ENCODE data around the gene FOXE3. TPM values are rescaled to one million over a fixed set of nuclear protein-coding genes. Genes with fewer than 3 reads are reported as not detected.

The FOXE3 gene
- total RNA-seq (not detected), polyA plus RNA-seq (ENCODE audit: insufficient read depth, low read depth, low replicate concordance) (0.19 TPM)
- long read RNA-seq, donor 1, result 0 reads
- long read RNA-seq, donor 2, result 0 reads
- long read RNA-seq, donor 3, result 0 reads
- long read RNA-seq, donor 4, result 0 reads
- long read RNA-seq, donor 5, result 0 reads
- long read RNA-seq, donor 6, result 0 reads
- long read RNA-seq, donor 7, result 0 reads
- long read RNA-seq, donor 8, partial matches to known transcripts, result 0 of 1 reads
- long read RNA-seq, donor 8, other reads (novel, unspliced or antisense), result 0 of 1 reads
- long read RNA-seq, donor 9, result 0 reads
- long read RNA-seq, donor 10, result 0 reads

DNA sequence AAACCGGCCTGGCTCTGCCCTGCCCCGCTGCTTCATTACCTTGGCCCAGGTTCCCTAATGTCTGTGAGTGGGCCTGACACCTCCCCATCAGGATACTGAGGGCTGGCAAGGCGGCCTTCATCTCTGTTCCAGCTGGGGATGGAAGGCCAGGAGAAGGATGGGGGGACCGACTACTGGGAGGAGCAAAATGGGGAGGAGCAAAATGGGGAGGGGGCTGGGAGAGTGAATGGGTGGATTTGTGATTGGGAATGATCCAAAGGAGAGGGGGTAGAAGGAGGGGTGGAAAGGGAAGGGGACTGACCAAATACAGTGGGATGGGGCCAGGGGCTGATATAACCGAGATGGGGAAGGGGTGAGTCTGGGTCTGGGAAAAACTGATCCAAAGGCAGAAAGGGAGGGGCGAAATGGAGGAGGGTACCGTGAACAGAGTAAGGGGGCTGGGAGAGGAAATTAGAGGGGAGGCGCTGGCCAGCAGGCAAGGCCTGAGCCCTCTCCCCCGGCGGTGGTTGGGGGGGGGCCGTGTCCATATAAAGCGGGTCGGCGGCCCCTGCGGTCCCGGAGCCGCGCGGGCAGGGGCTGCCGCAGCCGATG lies at the start of gene FOXE3:
Gene FOXE3 (plus strand): TSS at position 558 of the 591 bp plus-strand sequence. CDS start 31 bp downstream, at position 589.
- H3K27ac ChIP-seq (ENCODE audit: low read depth in 2 of 2, low read length in 2 of 2), result no peak within 1 kb of the TSS
- no peaks in the 10 kb centered on the region for H3K4me1 ChIP-seq (ENCODE audit: control insufficient read depth in 2 of 3, insufficient read depth in 2 of 3, low read depth in 1 of 3, low read length in 3 of 3)
- peaks cover 18% of the 10 kb centered on the region for H3K27me3 ChIP-seq (ENCODE audit: control insufficient read depth, insufficient read depth, low read length)
- FAIRE-seq (no peak), DNase-seq (no peak)
- no peak within 1 kb of the TSS for H3K4me3 ChIP-seq (ENCODE audit: low read length in 3 of 3)
- H3K9ac ChIP-seq (ENCODE audit: low read length in 3 of 3), result no peak within 1 kb of the TSS
- TF ChIP-seq, protein P1, sequence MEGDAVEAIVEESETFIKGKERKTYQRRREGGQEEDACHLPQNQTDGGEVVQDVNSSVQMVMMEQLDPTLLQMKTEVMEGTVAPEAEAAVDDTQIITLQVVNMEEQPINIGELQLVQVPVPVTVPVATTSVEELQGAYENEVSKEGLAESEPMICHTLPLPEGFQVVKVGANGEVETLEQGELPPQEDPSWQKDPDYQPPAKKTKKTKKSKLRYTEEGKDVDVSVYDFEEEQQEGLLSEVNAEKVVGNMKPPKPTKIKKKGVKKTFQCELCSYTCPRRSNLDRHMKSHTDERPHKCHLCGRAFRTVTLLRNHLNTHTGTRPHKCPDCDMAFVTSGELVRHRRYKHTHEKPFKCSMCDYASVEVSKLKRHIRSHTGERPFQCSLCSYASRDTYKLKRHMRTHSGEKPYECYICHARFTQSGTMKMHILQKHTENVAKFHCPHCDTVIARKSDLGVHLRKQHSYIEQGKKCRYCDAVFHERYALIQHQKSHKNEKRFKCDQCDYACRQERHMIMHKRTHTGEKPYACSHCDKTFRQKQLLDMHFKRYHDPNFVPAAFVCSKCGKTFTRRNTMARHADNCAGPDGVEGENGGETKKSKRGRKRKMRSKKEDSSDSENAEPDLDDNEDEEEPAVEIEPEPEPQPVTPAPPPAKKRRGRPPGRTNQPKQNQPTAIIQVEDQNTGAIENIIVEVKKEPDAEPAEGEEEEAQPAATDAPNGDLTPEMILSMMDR (IDR thresholded peaks at IDR 0.05; ENCODE audit: borderline replicate concordance, extremely low read depth, insufficient read depth), result no peak
- H3K36me3 ChIP-seq (ENCODE audit: control insufficient read depth in 2 of 3, insufficient read depth in 3 of 3, low read length in 3 of 3), result no peaks in the 10 kb centered on the region
- no peaks in the 10 kb centered on the region for H3K9me3 ChIP-seq (ENCODE audit: control insufficient read depth in 2 of 3, insufficient read depth in 1 of 3, low read length in 3 of 3)
- intact Hi-C loops (cut with DNase I), result no loop called here

DNA sequence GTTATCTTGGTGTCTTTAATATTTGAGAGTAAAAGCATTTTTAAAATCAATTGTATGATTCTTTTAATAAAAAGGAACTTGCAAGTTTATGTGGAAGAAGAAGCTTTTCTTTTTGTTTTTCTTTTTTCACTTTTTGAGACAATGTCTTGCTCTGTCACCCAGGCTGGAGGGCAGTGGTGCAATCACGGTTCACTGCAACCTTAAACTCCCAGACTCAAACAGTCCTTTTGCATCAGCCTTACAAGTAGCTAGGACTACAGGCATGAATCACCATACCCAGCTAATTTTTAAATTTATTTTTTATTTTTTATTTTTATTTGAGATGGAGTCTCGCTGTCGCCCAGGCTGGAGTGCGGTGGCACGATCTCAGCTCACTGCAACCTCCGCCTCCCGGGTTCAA lies 48.4 kb upstream of the FOXE3 start:
- FAIRE-seq (no peak), DNase-seq (no peak)
- Histone ChIP-seq H3K4me1 (ENCODE audit: control insufficient read depth in 2 of 3, insufficient read depth in 2 of 3, low read depth in 1 of 3, low read length in 3 of 3) (no peaks in the 10 kb centered on the region), H3K9me3 (ENCODE audit: control insufficient read depth in 2 of 3, insufficient read depth in 1 of 3, low read length in 3 of 3) (no peaks in the 10 kb centered on the region), H3K27me3 (ENCODE audit: control insufficient read depth, insufficient read depth, low read length) (no peaks in the 10 kb centered on the region), H3K36me3 (ENCODE audit: control insufficient read depth in 2 of 3, insufficient read depth in 3 of 3, low read length in 3 of 3) (peaks cover 4 to 14% (median 6%) of the 10 kb centered on the region in 3 donors), H3K27ac (ENCODE audit: low read depth in 2 of 2, low read length in 2 of 2) (no peak overlapping the region), H3K9ac (ENCODE audit: low read length in 3 of 3) (no peak overlapping the region), H3K4me3 (ENCODE audit: low read length in 3 of 3) (no peak overlapping the region)
- intact Hi-C loops (cut with DNase I), result no loop called here
- TF ChIP-seq, protein P1 (IDR thresholded peaks at IDR 0.05; ENCODE audit: borderline replicate concordance, extremely low read depth, insufficient read depth), result no peak

DNA sequence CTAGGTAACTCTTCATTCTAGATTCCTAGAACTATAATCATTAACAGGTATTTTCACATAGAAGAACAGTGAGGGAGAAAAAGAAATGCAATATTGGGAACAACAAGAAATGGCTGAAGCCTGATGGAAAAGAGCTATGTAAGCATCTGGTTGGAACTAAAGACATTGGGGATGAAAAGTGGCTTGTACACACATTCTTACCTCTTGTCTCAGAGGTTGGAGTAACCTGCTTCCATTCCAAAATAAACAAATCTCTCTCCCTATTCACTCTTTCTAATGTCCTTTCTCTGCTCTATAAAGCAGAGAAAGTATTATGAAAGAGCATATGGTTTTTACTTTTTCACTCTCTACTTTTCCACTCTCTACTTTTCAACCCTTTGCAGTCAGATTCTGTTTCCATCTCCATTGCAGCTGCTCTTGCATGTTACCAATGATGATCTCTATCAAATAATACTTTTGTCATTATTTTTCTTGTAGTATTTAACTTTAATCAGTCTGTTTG lies 45.0 kb upstream of the FOXE3 start:
- FAIRE-seq (no peak), DNase-seq (no peak)
- intact Hi-C loops (cut with DNase I), result no loop called here
- Histone ChIP-seq H3K9me3 (ENCODE audit: control insufficient read depth in 2 of 3, insufficient read depth in 1 of 3, low read length in 3 of 3) (no peaks in the 10 kb centered on the region), H3K27ac (ENCODE audit: low read depth in 2 of 2, low read length in 2 of 2) (no peak overlapping the region), H3K36me3 (ENCODE audit: control insufficient read depth in 2 of 3, insufficient read depth in 3 of 3, low read length in 3 of 3) (peaks cover 6 to 33% (median 12%) of the 10 kb centered on the region in 3 donors), H3K27me3 (ENCODE audit: control insufficient read depth, insufficient read depth, low read length) (no peaks in the 10 kb centered on the region), H3K9ac (ENCODE audit: low read length in 3 of 3) (no peak overlapping the region), H3K4me1 (ENCODE audit: control insufficient read depth in 2 of 3, insufficient read depth in 2 of 3, low read depth in 1 of 3, low read length in 3 of 3) (no peaks in the 10 kb centered on the region), H3K4me3 (ENCODE audit: low read length in 3 of 3) (no peak overlapping the region)
- TF ChIP-seq, protein P1 (IDR thresholded peaks at IDR 0.05; ENCODE audit: borderline replicate concordance, extremely low read depth, insufficient read depth), result no peak

All from kidney (tissue), 22 donors.